Inferior parietal cortex (tissue), 1 donor: Measurements from ENCODE around the gene PXK.

ENCODE experiments used
- DNase-seq: peaks from one replicate; pipeline ENCODE4 v3.0.0-alpha.2; 2016; ENCODE audit errors: extremely low spot score

The PXK gene

DNA sequence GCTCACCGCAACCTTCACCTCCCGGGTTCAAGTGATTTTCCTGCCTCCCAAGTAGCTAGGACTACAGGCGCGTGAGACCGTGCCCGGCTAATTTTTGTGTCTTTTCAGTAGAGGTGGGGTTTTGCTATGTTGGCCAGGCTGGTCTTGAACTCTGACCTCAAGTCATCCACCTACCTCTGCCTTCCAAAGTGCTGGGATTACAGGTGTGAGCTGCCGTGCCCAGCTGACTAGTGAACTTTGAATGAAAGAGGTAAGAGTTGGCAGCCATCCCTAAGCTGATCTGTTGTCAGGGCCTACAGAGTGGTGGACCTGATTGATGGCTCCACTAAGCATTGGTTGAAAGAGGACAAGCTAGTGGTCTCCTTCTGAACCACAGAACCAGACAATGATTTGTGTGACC is 15.3 kb downstream of the PXK start:
- no peak for DNase-seq

DNA sequence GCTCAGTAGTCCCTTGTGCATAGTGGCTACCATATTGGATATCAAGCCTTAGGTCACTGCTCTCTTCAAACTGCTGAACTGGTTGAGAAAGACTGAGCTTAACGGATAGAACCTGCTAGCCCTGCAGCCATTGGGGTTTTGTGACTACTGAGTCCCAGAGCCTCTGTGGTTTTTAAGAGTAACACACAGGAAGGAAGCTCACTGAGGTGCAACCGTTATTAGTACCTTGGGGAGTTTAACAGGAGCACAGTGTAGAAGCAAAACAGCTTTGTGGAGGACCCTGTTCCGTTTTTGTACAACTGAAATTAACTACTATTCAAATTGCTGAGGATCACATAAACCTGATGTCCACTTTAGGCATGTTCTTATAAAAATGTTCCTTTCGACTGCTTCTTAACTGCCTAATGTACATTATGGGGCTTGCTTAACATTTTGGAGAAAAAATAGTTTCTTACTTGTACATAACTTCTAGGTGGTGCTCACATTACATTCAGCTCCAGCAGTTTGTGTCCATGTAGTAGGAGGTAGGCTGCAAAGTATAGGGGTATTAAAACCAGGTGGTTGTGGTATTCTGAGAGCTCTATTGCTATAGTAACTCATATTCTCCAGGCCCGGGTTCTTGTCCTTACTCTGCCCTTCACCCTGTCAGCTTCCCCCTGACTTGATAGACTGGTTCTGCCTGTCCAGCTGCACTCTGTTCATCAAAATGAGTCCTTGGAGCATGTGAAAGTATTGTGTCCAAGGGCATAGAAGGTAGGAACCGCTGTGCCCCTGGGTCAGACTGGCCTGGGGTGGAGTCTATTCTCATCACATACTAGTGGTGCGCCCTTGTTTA is 17.3 kb downstream of the PXK start:
- no peak for DNase-seq

DNA sequence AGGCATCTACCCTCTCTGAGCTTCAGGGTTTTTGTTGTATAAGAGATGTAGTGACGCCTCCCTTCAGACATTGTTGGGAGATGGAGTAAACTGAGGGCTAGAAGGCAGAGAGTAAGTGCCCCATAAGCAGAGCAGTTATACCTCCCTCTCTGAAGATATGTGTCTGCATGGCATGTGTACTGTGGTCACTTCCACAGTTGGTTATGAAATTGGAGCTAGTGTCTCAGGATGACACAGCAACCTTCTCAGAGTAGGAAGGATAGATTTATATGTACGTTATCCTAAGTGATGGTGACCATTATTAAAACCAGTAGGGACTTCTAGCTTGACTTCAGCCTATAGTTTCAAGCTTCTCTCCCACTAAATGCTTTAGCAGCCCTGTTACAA is 17.9 kb downstream of the PXK start:
- DNase-seq: no peak

DNA sequence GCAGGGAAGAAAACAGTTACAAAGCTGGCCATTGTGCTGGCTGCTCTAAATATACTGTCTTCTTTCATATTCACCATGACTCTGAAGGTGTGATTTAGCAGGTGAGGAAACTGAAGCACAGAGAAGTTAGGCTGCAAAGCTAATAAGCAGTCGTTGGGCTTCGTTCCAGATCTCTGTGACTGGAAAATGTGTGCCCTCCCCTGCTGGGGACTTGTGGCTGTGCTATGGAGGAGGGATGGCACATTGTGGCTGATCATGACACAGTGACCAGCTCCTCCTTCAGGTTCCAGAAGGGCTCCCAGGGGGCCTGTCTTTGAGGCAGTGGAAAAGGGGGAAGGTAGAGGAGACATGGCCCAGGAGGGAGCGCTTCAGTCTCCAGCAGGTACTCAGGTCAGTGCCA is 19.2 kb downstream of the PXK start:
- DNase-seq: no peak

DNA sequence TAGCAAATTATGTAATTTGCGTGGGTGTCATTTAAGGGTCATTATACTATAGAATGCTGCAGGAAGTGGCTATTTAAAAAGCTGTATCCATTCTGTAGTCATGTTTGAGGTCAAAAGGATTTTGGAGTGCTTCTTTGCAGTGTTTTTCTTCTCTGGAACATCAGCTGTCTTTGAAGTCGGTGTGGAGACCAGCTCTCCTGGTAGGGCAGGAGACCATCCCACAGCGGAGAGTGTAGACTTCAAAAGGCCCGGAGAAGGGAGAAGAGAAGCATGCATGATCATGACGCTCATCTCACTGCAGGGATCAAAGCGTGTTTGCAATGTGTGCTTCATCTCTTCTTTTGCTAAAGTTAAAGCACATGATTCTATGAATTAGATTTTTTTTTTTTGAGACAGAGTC is 19.9 kb downstream of the PXK start:
- no peak for DNase-seq

DNA sequence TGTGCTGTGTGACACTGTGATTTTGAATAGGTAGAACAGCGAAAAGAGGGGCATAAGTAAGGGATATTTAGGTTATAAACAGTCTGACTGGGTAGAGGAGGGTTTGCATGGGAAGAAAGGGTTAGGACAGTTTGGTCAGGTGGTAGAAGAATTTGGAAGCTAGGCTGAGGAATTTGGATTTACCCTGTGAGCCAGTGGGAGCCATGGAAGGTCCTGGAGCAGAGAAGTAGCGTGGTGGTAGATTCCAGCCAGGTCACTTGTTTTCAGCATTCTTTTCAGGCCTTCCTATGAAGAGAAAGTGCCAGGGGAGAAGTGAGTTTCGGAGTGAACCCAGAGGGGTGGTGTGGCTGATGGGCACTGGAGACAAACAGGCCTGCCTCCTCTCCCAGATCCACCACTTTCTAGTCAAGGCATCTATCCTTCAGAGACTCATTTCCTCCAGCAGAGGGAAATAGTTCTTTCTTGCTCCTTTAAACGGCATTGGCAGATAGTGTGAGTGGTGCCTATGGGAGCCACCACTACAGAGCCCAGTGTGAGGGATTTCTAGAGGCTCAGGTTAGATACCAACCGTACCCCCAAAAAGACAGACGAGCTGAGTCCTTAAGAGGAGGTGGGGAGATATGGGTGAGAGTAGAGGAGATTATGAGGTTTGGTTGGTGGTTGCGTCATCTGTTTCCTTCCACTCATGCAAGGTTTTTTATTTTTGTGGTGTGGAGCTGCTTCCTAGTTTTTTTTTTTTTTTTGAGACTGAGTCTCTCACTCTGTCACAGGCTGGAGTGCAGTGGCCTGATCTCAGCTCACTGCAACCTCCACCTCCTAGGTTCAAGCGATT is 21.2 kb downstream of the PXK start:
- DNase-seq: no peak

DNA sequence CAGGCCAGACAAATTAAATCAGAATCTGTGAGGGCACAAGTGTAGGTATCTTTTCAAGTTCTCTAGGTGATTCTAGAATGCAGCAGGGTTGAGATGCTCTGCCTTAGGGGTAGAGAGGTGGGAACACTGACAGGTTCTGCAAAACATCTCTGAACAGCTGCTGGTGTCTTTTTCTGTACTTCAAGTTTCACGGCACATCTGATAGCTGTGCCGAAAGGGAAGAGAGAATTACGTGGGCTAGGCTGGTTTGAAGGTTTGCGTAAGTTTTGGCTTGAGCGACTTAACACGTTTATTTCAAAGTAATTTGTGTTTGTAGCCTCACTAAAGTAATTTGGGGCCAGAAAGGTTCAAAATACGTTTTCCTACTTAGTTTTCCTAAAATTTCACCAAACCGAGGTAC is 22.5 kb downstream of the PXK start:
- DNase-seq: no peak

DNA sequence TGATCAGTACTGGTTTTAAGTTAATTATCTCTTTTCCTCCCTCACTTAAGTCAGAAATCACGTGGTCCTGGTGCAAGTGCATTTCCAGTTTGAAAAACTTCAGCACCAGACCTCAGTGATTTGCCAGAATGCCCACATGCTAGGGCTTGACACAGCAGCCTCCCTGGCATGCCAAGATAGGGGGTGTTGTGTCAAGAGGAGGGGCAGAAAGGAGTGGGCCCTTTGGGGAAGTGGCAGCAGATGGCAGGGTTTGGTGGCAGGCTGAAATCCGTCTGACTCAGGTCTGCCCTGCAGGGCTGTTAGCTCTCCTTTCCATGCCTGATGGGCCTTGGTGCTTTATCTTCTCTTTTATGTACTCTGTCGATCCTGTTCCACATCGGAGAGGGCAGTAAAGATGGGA is 23.4 kb downstream of the PXK start:
- DNase-seq: no peak

DNA sequence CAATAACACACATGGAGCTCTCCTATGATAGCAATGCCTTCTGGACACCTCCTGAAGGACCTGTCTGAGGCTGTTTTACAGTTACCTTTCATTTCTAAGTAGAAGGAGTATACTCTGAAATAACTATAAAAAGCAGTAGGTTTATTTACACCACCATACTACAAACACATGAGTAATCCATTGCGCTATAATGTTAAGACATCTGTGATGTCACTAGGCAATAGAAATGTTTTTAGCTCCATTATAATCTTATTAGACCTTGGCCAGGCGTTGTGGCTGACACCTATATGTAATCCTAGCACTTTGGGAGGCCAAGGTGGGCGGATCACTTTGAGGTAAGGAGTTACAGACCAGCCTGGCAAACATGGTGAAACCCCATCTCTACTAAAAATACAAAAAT is 24.7 kb downstream of the PXK start:
- no peak for DNase-seq

DNA sequence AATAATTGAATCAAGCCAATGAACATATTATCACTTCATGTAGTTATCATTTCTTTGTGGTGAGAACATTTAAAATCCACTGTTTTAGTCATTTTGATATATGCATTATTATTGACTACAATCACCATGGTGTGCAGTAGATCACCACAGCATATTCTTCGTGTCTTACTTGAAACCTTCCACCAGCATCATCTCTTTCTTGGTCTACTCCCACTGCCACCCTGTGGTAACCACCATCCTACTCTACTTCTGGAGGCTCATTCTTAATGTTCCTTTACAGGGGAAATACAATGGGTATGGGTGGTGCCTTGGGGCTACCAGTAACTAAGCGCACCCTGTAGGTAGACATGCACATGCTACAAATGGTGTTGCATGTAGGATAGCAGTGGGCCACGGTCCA is 25.4 kb downstream of the PXK start:
- no peak for DNase-seq

DNA sequence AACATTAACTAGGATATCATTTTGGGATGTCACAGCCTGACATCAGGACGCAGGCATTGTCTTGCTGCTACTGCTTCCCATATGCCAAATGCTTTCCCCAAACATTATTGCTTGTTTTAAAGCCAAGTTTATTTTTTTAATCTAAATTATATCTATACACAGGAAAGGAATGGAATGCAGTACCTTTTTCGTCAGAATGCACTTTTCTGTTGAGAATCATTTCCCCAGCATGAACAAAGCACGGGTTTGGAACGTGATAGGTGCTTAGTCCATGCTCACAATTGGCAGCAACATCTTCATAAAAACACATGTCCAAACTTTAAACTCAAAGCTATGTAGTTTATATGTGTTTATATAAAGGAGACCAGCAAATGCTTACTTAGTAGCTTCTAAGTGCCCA is 26.1 kb downstream of the PXK start:
- no peak for DNase-seq

DNA sequence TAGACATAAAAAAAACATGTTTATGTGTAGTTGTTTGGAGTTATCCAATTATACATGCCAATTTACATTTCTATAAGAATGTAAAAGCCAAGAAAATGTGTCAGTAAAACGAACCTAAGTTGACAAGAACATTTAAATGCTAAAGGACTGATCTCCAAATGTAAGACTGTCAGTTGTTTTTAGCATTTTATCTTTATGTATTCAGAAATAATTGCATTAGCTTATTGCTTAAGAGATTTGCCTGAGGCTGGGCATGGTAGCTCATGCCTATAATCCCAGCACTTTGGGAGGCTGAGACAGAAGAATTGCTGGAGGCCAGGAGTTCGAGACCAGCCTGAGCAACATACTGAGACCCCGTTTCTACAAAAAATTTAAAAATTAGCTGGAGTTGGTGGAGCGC is 26.9 kb downstream of the PXK start:
- DNase-seq: no peak

DNA sequence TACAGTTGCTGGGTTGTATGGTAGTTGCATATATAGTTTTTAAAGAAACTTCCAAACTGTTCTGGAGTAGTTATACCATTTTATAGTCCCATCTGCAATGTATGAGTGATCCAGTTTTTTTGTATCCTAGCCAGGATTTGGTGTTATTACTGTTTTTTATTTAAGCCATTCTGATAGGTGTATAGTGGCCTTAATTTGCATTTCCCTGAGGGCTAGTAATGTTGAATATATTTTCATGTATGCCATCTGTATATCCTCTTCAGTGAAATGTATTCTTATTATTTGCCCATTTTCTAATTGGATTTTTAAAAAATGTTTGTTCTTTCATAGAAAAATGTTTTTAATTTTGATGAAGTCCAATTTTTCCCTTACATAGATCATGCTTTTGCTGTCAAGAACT is 29.2 kb downstream of the PXK start:
- DNase-seq: no peak

DNA sequence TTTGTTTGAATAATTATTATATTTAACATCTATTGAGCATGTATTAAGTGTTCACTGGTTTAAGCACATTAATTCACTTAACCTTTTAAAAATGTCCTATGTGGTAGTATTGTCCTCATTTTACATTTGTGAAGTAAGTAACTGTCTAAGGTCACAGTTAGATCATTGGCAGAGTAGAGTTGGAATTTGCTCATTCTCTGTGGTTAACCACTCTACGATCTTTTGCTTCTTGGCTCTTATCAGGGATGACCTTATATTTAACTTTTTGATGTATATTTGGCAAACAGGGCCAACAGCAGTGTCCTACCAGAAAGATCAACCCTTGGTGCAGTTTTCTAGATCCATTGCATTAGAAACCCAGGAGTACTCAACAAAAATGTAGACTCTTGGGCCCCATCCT is 34.0 kb downstream of the PXK start:
- DNase-seq: no peak

DNA sequence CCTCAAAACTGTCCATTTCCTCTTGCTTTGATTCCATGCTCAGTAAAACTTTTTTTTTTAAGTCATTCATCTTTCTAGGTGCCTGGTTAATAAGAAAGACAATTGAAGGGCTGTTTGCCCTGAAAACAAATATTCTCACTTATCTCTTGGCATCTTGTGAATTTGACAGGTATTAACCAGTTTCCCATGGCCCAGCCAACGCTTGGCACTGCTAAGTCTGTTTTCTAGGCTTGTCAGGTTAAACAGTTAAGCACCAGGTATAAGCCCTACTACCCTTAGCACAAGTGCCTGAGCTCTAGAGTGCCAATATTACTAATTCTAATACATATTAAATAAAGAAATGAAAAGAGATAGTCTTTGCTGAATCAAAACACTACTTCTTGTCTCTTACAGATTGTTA is 36.3 kb downstream of the PXK start:
- DNase-seq: no peak

DNA sequence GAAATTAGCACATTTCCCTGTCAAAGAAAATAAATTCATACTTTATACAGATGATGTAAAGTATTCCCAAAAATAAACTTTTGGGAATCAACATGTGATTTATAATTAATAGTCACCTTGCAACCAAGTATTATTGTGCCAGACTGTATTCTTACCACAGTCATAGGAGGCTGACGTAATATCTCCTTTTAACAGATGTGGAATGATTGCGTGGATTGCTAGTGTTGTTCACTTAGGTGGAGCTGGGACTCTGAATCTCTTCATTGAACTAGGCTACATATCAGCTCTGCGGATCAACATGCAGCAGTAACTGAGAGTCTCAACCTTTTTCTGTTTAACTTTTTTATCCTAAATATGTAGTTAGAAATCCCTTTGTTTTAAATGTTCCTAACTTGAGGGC is 37.2 kb downstream of the PXK start:
- DNase-seq: no peak

DNA sequence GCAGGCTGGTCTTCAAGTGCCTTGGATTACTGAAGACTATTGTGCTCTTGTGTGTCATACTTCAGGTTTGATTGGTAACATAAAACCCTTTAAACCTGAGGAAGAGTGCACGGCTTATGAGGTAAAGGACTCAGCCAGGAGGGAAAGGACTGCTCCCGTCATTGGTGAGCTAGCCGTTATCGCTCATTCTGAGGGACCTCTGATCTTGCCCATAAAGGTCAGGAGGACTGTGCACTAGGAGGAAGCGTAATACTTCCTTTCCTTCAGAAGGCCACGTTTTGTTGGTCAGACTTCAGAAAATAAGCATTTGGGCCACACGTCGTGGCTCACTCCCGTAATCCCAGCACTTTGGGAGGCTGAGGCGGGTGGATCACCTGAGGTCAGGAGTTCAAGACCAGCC is 37.7 kb downstream of the PXK start:
- DNase-seq: no peak

DNA sequence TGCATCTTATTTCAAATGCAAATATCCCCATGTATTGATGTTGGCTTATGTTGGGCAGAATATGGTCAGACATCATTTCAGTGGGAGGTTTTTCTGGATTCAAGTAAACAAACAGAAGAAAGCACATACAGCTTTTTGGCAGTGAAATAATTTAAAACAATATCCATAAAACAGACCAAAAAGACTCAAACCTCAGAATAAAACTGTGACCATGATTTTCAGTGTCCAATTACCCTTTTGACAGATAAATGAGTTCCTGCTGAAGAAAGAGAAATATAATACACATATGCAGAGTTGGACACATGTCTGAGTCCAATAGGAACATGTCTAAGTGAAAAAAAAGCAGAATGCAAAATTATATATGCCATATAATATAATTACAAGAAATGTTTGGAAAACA is 39.1 kb downstream of the PXK start:
- DNase-seq: no peak

DNA sequence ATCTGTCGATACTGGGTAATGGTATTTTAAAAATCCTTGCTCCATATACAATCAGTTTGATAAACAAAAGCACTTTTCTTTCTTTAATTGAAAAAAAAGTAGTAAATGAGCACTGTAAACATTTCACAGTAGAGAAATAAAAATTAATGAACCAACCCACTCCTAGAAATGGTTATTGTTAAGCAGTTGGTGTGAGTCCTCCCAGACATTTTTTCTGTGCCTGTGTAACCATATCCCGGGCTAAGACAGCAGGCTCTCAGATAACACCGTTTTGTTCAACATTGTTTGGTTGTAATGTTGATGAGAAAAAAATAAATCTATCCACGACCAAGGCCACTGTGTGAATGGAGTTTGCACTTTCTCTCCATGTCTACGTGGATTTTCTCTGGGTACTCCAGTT is 42.6 kb downstream of the PXK start:
- DNase-seq: no peak

DNA sequence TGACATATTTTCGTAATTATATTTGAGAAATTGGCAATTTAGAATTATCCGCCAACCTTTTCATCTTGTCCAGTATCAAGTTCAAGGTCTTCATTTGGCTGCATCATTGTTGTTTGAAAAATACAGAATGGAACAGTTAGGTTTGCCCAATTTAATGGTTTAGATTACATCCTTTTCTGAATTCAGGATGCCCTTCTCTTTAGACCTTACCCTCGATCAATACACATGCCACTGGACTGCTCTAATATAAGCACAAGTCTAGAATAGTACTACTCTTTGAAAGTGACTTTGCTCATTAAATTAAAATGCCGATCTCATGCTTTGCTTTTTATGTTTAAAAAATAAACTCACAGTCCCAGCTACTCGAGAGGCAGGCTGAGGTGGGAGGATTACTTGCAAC is 44.5 kb downstream of the PXK start:
- no peak for DNase-seq

DNA sequence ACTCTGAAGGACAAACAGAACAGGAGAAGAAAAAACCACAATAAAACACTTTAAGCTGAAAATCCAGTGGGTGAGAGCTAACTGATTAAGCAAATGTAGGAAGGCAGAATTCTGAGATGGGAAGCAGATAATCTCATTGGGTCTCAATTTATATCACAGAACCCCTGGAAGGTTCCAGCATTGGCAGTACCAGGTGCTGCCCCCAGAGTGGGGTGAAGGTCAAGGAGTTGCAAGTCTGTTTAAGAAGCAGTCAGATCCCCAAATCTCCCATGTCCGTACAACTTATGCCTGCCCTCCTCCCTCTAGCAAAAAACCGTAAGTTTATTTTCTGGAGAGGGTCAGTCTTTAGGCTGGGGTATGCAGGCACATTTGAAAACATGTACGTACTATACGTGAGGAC is 45.1 kb downstream of the PXK start:
- DNase-seq: no peak

DNA sequence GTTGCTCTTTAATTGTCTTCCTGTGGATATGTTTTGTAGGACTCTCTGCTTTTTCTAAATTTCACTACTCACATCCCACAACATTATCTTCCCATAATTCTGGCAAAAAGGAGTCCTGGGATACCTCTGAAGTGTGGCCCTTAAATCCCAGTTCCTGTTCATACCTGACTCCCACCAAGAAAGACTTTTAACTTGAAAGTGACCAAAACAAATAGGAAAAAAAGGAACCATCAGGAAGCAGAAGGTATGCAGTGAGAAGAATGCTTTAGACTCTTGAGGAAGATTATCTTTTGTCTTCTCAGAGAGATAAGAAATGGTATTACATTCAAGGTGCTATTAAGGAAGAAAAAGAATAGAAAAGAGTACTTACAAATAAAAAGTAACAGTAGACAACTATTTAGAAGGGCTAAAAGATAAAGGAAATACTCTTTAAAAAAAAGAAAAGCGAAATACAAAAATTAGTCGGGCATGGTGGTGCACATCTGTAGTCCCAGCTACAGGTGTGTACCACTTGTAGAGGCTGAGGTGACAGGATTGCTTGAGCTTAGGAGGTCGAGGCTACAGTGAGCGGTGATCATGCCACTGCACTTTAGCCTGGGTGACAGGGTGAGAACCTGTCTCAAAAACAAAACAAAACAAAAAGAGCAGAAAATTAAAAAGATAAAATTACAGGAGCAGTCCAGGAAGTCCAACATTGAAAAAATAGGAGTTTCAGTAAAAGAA is 46.8 kb downstream of the PXK start:
- no peak for DNase-seq

DNA sequence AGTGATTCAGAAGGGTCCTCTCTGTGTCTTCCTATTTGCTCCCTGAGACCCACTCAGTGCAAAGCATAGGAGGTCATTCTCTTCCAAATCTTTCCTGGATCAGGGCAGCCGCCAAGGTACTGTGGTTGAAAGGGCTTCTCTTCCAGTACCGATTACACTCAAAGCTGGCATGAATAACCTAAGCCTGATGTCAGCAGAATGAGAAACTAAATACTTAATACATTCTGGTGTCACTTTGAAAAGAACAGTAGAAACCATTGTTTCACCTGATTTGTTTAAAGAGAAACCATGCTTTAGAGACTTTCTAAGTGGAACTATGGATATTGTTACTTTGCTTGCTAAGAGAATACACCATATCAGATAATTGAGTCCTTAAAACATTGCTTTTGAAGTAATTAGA is 50.8 kb downstream of the PXK start:
- no peak for DNase-seq
